HG02981 (cell line): ENCODE results near the gene MEGF10.
"Not testable (repeated sequence)": the region's sequence is repeated elsewhere in the genome, so short reads cannot be mapped to it uniquely, and the experiment has no call there.

Experiments used
- ATAC-seq: cut with Tn5 transposase; IDR thresholded peaks from one replicate; pipeline ENCODE4 v1.9.1; 2021; ENCODE audit warnings: mild to moderate bottlenecking, moderate library complexity; ENCODE audit not compliant: unreplicated experiment

Gene MEGF10

GRCh38 chr5:127290019-127290945, at the start of gene MEGF10:
Gene MEGF10 (plus strand): TSS chr5:127290796. CDS start chr5:127331309, 40,513 bp downstream.
- peak; percentile 62 for ATAC-seq

- ATAC-seq = no peak
Measured at GRCh38 chr5:127243011-127243410, 47.6 kb upstream of the MEGF10 start.

GRCh38 chr5:127254729-127255284, 35.8 kb upstream of the MEGF10 start:
- no peak for ATAC-seq

- no peak for ATAC-seq
Measured at GRCh38 chr5:127256886-127257597, 33.6 kb upstream of the MEGF10 start.

GRCh38 chr5:127260686-127261085, 29.9 kb upstream of the MEGF10 start:
- no peak for ATAC-seq

GRCh38 chr5:127265473-127265872, 25.1 kb upstream of the MEGF10 start:
- not testable (repeated sequence) for ATAC-seq

GRCh38 chr5:127268342-127268741, 22.3 kb upstream of the MEGF10 start:
- ATAC-seq = not testable (repeated sequence)

- not testable (repeated sequence) for ATAC-seq
Measured at GRCh38 chr5:127270713-127271112, 19.9 kb upstream of the MEGF10 start.

- no peak for ATAC-seq
Measured at GRCh38 chr5:127275641-127276193, 14.9 kb upstream of the MEGF10 start.

- ATAC-seq = no peak
Measured at GRCh38 chr5:127280491-127281220, 9.9 kb upstream of the MEGF10 start.

GRCh38 chr5:127281609-127282008, 9.0 kb upstream of the MEGF10 start:
- no peak for ATAC-seq

GRCh38 chr5:127288676-127289075, 1.9 kb upstream of the MEGF10 start:
- ATAC-seq = no peak

GRCh38 chr5:127290946-127291693, 524 bp downstream of the MEGF10 start:
- no peak for ATAC-seq

GRCh38 chr5:127292030-127292735, 1.6 kb downstream of the MEGF10 start:
- ATAC-seq = no peak

- no peak for ATAC-seq
Measured at GRCh38 chr5:127293373-127293772, 2.8 kb downstream of the MEGF10 start.

GRCh38 chr5:127294829-127295228, 4.2 kb downstream of the MEGF10 start:
- ATAC-seq = no peak

GRCh38 chr5:127295454-127295853, 4.9 kb downstream of the MEGF10 start:
- ATAC-seq = no peak

GRCh38 chr5:127296321-127296720, 5.7 kb downstream of the MEGF10 start:
- no peak for ATAC-seq

GRCh38 chr5:127296894-127297293, 6.3 kb downstream of the MEGF10 start:
- not testable (repeated sequence) for ATAC-seq
